ENCODE measurements around the gene ABCC8.

ABCC8 gene

GRCh38 chr11:17472467-17472866 is 4.2 kb downstream of the ABCC8 start:
- no peak for DNase-seq
- TF ChIP-seq GATA1 (IDR thresholded peaks at IDR 0.05; ENCODE audit: low read depth, low read length) = no peak
- TF ChIP-seq POLR2A (IDR thresholded peaks at IDR 0.05; ENCODE audit: low read length) = no peak

DNA sequence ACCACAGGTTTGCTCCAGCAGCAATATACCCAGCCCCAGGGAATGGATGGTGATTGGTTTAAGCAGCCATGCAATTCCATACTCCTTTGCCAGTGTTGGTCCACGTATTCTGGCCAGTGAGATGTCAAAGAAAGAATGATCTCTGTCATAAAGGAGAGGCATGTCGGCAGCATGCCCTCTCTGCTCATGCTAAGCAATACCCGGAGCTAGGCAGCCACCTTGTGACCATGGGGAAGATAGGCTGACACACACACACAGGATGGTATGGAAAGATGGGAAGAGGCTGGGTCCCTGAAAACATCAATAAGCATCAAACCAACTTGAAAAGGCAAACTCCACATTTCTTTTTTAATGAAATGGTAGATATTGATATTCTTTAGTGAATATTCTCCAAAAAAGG is 5.1 kb downstream of the ABCC8 start:
- no peak for DNase-seq
- TF ChIP-seq POLR2A (IDR thresholded peaks at IDR 0.05; ENCODE audit: low read length) = no peak
- no peak for TF ChIP-seq GATA1 (IDR thresholded peaks at IDR 0.05; ENCODE audit: low read depth, low read length)

GRCh38 chr11:17469998-17470397 is 6.6 kb downstream of the ABCC8 start:
- TF ChIP-seq GATA1 (IDR thresholded peaks at IDR 0.05; ENCODE audit: low read depth, low read length) = no peak
- TF ChIP-seq POLR2A (IDR thresholded peaks at IDR 0.05; ENCODE audit: low read length) = no peak

DNA sequence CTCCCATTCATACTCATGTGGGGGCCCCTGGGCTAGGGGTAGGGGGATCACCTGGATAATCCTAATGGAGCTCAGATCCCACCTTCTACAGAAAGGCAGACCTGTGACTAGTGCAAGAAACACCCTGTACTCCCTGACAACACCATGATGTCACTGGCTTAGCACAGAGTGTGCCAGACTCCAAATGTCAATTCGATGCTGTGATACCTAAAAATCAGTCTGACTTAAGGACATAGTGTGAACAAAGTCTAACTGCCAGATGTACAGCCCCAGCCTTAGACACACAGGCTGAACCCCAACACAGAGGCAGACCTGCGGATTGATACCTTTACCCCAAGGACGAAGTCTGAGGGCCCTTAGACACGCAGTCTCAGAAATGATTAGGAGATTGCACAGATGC is 8.5 kb downstream of the ABCC8 start:
- no peak for DNase-seq
- TF ChIP-seq GATA1 (IDR thresholded peaks at IDR 0.05; ENCODE audit: low read depth, low read length) = no peak
- no peak for TF ChIP-seq POLR2A (IDR thresholded peaks at IDR 0.05; ENCODE audit: low read length)

More at GRCh38 chr11:17469998-17470397, 6.6 kb downstream of the ABCC8 start:
- DNase-seq = no peak

DNA sequence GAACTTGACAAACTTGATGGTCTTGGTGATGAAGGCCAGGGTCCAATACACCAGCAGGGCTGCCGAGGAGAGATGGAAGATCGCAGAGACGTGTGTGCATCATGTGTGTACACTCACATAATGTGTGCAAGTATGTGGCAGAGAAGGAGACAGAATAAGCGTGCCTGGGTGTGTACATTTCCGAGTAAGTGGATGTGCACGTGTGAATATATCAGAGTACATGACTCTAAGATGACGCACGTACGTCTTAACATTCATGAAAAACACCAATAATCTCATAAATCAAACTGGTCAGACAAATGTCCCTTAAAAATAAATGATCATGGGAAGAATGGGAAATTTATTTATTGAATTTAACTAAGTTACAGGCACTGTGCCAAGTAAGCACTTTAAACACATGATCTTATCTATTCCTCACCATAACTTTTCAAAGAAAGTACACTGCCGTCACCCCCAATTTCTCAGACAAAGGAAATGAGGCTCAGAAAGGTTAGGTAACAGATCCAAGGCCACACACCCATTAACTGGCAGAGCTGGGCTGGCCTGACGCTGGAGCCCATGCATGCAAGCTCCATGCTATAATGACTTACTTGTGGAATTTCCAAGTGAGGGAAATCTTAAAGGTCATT is 13.0 kb downstream of the ABCC8 start:
- no peak for DNase-seq
- TF ChIP-seq GATA1 (IDR thresholded peaks at IDR 0.05; ENCODE audit: low read depth, low read length) = no peak
- TF ChIP-seq POLR2A (IDR thresholded peaks at IDR 0.05; ENCODE audit: low read length) = no peak

DNA sequence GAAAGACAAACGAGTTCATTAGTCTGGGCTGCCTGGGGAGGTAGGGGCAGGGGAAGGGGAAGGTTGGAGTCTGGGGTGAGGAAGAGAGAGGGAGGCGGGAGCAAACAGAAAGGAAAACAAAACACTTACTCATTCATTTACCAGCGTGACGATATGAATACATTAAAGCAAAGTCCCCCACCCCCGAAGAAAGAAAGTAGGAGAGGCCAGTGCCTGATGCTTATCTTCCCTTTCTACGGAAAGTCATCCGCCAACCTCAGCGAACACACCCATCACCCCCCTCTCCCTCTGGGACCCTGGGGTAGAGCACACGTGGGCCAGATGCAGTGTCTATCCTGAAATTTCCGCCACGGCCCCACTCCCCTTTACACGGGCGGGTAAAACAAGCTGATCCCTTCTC is 13.7 kb downstream of the ABCC8 start:
- no peak for DNase-seq
- no peak for TF ChIP-seq POLR2A (IDR thresholded peaks at IDR 0.05; ENCODE audit: low read length)
- TF ChIP-seq GATA1 (IDR thresholded peaks at IDR 0.05; ENCODE audit: low read depth, low read length) = no peak

DNA sequence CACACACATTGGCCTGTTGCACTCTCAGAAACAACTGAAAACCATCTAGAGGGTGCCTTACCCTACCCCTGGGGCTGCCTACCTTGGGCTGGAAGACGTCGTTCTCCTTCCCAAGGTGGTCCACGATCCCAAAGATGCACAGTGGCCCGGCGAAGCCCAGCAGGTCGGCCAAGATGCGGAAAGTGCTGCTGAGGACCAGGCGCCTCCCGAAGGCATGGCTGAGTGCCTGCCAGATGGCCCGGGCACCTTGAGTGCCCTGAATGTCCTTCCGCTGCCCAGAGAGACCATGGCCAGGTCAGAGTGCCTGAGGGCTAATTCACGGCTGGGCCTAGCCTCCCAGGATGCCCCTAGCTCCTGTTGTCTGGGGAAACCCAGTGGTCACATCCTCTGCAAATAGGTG is 16.2 kb downstream of the ABCC8 start:
- DNase-seq = no peak

DNA sequence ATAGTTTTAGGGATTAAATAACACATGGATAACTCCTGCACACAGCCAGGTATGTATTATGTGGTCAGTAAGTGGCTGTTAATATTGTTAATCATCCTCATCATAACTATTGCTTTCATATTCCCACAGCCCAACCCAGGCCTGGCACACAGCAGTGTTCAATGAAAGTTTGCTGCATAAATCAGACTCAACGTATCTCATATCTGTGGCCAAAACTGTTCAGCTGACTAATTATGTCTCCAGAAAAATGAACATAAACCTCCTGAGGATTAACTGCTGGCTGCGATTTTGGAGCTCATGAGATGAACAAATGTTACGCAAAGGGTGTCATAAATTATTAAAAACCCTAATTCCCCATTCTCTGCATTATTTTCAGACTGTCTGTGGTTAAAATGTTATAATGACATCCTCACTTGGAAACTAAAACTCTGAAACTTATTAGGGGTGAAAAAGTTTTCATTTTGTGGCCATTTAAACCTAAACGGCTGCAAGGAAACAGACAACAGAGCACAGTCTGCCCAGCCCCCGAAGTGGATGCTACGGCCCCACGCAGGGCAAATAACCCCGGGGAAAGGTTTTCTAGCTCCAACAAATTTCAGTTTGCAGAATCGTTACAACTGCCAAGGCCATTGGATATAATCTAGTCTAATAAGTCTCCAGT is 17.3 kb downstream of the ABCC8 start:
- DNase-seq = no peak
- no peak for TF ChIP-seq GATA1 (IDR thresholded peaks at IDR 0.05; ENCODE audit: low read depth, low read length)
- no peak for TF ChIP-seq POLR2A (IDR thresholded peaks at IDR 0.05; ENCODE audit: low read length)

More for the DNA sequence above, 16.2 kb downstream of the ABCC8 start:
- TF ChIP-seq POLR2A (IDR thresholded peaks at IDR 0.05; ENCODE audit: low read length) (no peak), GATA1 (IDR thresholded peaks at IDR 0.05; ENCODE audit: low read depth, low read length) (no peak)

DNA sequence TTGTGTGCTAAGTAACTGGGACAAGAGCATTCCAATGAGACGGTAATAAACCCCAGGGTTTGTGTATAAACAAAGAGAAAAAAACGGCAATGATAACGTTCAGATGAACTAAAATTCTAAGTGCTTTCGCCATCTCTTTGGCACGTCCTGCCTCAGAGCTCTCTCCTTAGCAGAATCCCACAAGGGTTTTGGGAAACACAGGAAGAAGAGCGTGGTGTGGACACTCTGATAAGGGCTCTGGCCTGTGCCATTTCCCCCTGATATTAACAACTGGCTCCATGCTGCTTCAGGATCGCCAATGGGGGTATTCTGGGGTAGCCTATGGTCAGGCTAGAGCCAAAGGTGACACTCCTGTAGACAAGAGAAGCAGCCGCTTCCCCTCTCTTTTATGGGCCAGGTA is 18.4 kb downstream of the ABCC8 start:
- no peak for DNase-seq
- no peak for TF ChIP-seq POLR2A (IDR thresholded peaks at IDR 0.05; ENCODE audit: low read length)
- no peak for TF ChIP-seq GATA1 (IDR thresholded peaks at IDR 0.05; ENCODE audit: low read depth, low read length)

DNA sequence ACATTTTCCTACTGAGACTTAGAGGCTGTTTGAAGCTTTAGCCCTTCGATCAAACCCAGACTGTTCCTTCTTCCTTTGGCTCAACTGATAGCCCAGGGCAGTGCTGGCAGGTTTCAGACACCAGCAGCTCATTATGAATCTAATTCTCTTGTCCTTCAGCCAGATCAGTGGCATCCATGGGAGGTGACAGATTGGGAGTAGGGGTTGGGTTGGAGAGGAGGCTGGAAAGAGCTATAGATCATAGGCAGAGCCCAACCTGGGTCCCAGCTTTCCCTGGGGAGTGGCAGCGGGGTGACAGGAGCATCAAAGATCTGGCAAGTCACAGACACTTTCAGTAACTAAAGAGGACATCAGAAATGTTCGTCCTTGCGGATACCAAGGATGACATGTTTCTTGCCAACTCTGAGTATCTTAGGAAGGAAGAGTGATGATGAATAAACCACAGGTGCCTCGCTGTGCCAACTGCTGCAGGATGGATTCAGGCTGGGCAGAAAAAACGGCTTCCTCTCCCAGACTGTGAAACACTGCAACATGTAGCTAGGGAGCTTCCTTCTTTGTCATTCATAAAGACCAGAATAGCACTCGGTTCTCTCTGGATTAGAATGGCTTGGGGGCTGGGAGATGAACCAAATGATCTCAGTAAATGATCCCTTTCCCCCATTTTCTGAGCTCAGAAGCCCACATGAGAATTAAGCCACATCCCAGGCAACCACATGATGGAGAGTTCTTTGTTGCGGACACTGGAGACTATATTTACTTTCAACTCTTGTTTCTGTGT is 19.1 kb downstream of the ABCC8 start:
- TF ChIP-seq POLR2A (IDR thresholded peaks at IDR 0.05; ENCODE audit: low read length) (no peak), GATA1 (IDR thresholded peaks at IDR 0.05; ENCODE audit: low read depth, low read length) (no peak)
- no peak for DNase-seq

DNA sequence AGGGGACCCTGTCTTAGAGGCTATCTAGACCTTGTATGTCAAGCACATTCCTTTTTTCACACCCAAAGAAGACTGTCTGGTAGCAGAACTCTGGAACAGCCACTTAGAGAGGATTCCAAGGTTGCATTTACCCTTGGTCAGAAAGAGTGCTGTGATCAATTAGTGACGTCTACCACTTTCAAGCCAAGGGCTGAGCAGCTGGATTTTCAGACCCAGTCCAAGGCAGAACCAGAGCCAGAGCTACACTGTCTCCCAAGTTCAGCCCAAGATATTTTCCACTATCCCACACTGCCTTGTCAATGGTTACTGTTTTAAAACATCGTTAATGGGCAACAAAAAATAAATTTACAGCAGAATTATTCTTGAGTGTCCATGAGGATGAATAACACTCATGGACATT is 24.0 kb downstream of the ABCC8 start:
- no peak for DNase-seq
- TF ChIP-seq POLR2A (IDR thresholded peaks at IDR 0.05; ENCODE audit: low read length) (no peak), GATA1 (IDR thresholded peaks at IDR 0.05; ENCODE audit: low read depth, low read length) (no peak)

DNA sequence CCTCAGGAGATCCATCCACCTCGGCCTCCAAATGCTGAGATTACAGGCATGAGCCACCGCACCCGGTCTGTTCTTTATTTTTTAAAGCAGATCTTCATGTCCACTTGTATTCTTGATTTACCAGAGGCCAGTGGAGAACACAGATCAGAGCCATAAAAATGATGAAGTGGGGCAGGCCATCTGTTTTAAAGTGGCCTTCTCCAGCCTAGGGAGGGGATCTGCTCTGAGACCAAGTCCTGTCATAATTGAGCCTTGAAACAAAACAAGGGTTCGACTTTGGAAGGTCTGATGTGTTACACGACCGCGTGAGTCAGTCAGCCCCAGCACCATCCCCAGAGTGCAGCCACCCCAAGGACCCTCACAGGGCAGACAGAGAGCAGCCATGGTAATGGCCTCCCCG is 27.5 kb downstream of the ABCC8 start:
- DNase-seq = no peak
- TF ChIP-seq POLR2A (IDR thresholded peaks at IDR 0.05; ENCODE audit: low read length) = no peak
- TF ChIP-seq GATA1 (IDR thresholded peaks at IDR 0.05; ENCODE audit: low read depth, low read length) = no peak

GRCh38 chr11:17446482-17446881 is 30.2 kb downstream of the ABCC8 start:
- no peak for TF ChIP-seq GATA1 (IDR thresholded peaks at IDR 0.05; ENCODE audit: low read depth, low read length)
- TF ChIP-seq POLR2A (IDR thresholded peaks at IDR 0.05; ENCODE audit: low read length) = no peak

DNA sequence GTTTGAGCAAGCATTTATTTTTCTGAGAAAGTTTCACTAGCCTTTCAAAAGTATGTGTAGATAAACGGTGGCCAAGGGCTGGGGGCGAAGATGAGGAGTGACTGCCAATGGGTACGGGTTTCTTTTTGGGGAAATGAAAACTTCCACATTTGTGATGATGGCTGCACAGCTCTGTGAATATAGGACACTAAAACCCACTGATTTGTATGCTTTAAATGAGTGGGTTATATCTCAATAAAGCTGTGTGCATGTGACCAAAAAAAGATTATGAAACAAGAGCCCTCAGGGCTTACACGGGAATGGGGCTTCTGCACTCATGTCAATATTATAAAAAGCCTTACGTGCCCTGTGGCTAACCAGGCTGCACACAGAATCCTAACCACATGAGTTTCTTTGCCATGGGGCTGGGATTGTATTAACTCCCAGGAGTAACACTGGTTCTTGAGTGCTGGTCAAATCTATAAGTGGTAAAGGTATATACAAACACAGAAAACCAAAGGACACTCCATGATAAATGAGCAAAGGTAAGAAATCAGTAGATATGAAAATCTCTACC is 31.3 kb downstream of the ABCC8 start:
- DNase-seq = no peak

More at GRCh38 chr11:17446482-17446881, 30.2 kb downstream of the ABCC8 start:
- DNase-seq = no peak

More for the DNA sequence above, 31.3 kb downstream of the ABCC8 start:
- TF ChIP-seq POLR2A (IDR thresholded peaks at IDR 0.05; ENCODE audit: low read length) (no peak), GATA1 (IDR thresholded peaks at IDR 0.05; ENCODE audit: low read depth, low read length) (no peak)

Measured in erythroblast (primary cell).